ENCODE data around the gene TRAF6.
A peak's percentile ranks its signal among the peaks of the same experiment; 100 is the strongest.

TRAF6 gene

DNA sequence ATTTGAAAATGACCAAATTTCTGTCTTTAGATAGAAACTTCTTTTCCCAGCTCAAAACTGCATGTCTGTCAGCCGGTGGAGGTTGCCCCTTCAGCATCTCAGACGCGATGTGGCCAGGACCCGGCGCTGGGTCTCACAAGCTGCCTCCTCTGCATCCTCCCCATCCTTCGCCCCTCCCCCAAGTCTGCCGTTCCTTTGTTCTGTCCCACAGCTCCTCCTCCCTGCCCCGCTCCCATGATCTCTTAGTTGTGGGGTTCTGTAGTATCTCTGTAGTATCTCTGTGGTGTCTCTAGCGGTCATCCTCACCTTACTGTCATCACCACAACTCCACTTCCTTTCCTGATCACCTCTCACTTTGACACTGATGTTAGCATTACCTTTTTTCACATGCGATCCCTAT lies 49.9 kb downstream of the TRAF6 start:
- no peak for DNase-seq (ENCODE audit: low spot score)
- FAIRE-seq = no peak

GRCh38 chr11:36459046-36459445 lies 51.0 kb downstream of the TRAF6 start:
- DNase-seq (ENCODE audit: low spot score) (no peak), FAIRE-seq (no peak)

DNA sequence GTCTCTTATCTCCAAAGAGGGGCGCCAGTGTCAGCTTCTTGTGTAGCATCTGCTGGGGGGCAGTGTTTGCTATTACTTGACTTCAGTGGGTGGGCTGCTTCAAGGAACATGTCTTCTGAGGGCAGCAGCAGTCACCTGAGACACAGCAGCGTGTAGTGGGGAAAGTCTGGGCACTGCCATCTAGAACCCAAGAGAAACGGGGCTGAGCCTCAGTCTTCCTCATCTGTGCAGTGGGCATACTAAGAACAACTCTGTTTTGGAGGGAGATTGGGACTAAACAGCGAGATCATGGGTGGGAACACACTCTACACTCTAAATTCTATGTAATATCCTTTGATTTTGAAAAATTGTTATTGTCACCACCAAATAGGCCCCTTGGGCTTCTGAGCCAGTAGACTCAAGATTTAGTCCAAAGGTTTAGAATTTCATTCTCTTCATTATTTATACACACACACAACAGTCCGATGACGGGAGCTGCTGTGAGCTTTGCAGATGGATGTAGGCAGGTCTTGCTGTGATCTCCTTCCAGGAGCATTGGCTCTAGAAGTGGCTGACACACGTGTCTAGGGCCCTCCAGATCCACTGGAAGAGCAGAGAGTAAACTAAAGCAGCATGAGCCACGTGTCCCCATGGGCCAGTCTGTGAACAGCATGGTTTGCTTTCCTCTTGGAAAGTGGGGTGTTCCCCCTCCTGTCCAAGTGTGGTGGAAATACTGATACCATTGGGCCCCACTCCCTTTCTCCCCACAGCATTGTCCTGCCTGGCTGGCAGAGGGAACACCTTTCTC lies 51.8 kb downstream of the TRAF6 start:
- DNase-seq (ENCODE audit: low spot score) (no peak), FAIRE-seq (no peak)

- DNase-seq (ENCODE audit: low spot score) (no peak), FAIRE-seq (no peak)
Measured at GRCh38 chr11:36456156-36456555, 53.9 kb downstream of the TRAF6 start.

GRCh38 chr11:36455658-36456111 lies 54.4 kb downstream of the TRAF6 start:
- DNase-seq (ENCODE audit: low spot score) (peak; percentile 98), FAIRE-seq (peak; percentile 95)

DNA sequence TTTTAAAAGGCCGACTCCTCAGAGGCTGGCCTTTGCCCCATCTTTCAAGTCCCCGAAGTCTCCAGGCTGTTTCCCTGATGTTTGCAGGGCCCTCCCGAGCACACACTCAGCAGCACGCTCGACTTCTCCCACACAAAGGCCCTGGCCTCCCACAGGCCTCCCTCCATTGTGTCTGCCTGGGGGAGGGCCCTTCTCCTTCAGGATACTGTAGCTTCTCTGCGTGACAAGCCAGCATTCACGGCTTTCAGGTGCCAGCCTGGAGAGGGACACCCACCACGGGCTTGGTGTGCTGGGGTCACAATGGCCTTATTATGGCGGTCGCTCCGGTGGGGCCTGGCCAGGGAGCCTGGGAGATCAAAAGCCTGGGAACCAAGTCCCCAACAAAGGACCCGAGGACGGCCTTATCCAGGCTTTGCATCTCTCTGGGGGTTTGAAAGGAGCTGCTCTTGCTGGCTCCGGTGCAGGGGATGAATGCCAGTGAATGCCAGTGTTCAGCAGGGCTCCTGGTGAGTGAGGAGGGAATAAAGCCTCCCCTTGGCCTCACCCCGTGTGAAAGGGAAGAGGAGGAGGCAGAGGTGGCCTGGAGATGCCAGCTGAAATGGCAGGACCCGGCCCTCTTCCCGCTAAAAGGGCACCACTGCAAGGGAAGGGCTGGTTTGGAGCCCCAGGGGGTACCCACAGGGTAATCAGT lies 55.0 kb downstream of the TRAF6 start:
- DNase-seq (ENCODE audit: low spot score) = no peak
- no peak for FAIRE-seq

- DNase-seq (ENCODE audit: low spot score) (no peak), FAIRE-seq (no peak)
Measured at GRCh38 chr11:36454551-36454940, 55.5 kb downstream of the TRAF6 start.

DNA sequence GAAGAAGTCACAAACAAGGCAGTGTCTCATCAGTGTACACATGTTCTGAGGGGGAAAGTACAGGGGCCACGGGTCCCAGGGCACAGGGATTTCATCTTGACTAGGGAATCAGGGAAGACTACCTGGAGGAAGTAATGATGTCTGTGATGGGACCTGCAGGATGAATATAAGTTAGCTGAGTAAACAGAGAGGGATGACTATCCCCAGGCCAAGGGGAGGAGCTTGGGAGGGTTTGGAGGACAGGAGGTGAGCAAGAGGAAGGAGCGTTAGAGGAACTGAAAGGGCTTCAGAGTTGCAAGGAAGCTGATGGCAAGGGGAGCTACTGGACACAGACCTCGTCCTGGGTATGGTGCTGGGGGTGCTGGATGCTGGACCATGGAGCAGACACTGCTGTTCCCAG lies 56.4 kb downstream of the TRAF6 start:
- peak; percentile 41 for DNase-seq (ENCODE audit: low spot score)
- no peak for FAIRE-seq

DNA sequence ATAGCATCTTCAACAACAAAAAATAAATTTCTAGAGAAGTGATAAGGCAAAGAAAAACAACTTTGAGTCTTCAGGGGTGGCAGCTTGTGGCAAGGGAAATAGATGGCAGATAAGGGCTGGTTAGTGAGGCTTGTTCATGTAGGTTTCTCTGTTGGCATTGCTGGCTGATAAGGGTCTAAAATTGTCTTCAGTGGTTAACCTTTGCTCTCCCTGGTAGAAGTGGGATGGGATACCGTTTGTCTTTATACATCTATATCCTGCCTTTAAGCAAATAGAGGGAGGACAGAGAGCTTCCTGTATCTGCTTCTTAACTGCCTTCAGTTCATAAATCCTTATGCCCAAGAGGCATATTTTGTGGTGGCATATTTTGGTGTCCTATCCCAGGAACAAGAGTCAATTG lies 57.1 kb downstream of the TRAF6 start:
- peak; percentile 61 for DNase-seq (ENCODE audit: low spot score)
- peak; percentile 28 for FAIRE-seq

- FAIRE-seq (no peak), DNase-seq (ENCODE audit: low spot score) (peak; percentile 43)
Measured at GRCh38 chr11:36452236-36452940, 57.7 kb downstream of the TRAF6 start.

DNA sequence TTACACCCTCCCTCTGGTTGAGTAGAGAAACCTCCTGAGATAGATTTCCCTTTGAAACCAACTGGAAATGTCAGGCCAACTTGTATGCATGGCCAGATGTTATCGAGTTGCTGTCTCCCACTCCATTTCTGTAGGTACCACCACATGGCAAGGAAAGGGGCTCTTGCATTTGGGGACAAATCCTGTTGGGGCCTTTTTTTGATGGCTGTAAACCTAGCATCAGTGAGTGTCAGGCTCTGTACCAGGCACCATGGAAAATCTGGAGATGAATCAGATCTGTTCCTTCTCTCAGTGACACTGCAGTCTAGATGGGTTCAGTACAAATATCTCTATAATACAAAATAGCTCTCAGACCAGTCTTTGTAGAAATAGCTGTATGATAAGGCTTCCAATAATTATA lies 58.4 kb downstream of the TRAF6 start:
- FAIRE-seq (no peak), DNase-seq (ENCODE audit: low spot score) (no peak)

DNA sequence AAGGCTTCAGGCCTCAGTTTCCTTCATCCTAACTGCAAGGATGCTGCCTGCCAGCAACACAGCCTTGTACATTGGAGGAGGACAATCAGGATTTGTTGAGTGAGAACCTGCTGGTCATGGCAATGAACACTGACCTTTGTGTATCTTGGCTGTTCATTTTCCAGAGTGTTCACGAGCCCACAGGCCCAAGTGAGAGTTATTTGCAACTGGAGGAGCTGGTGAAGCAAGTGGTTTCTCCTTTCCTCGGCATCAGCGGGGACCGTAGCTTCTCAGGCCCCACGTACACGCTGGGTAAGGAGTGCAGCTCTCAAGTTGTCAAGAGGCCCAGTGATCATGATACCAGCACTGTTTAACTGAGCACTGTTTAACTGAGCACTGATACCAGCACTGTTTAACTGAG lies 59.0 kb downstream of the TRAF6 start:
- FAIRE-seq (no peak), DNase-seq (ENCODE audit: low spot score) (no peak)

DNA sequence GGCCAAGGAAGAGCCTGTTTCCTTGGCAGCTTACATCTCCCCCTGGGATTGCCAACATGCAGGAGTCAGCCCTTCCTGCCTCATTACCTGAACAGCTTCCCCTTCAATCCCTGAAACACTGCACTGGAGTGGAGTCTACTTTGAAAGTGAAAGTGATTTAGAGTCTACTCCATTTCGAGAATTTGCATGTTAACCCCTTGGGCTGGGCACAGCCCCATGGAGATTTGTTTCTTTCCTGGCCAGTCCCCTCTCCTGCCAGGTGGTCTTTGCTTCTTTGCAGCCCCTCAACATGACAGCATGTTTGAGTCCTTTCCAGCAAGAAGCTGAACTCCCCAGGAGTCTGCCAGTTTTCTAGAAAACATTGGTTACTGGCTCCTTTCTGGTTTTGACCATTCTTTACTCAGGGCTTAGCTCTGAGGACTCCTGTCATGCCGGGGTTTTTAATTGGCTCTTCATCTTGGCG lies 59.9 kb downstream of the TRAF6 start:
- no peak for FAIRE-seq

GRCh38 chr11:36449561-36450096 lies 60.4 kb downstream of the TRAF6 start:
- FAIRE-seq (no peak), DNase-seq (ENCODE audit: low spot score) (no peak)

More for the DNA sequence above, 59.9 kb downstream of the TRAF6 start:
- no peak for DNase-seq (ENCODE audit: low spot score)

DNA sequence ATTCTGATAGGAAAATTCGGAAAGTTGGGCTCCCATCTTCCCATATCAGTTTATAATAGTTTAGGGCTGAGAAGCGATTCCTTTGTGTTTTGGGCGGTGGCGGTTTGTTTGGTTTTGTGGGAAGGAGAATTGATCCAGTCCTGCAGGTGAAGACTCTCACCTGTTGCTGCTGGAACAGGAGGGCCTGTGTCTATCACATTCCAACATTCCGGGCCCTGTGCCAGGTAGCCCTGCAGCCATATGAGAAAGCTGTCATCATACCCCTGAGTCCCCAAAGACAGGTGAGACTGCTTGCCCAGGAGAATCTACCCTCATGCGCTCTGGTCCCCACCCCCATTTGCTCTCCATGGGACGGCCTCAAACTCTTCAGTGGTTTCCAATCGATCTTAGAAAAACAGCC lies 62.1 kb downstream of the TRAF6 start:
- no peak for DNase-seq (ENCODE audit: low spot score)
- no peak for FAIRE-seq

DNA sequence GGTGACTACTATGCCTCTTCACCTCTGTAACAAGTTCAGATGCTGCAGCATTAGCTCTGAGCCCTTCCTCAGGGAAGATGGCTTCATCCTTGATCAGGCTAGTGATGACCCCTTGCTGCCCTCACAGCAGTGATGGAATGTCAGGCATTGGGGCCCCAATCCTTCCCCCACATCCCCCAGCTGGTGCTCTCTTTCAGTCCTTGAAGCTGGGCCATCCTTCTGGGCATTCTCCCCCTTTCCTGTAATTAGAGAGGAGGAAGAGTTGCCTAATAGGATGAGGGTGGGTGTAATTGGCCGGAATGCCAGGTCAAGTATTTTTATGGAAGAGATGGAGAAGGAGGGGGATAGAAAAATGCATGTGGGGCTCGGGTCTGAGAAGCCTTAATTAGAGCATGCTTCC lies 62.6 kb downstream of the TRAF6 start:
- no peak for DNase-seq (ENCODE audit: low spot score)
- FAIRE-seq = no peak

DNA sequence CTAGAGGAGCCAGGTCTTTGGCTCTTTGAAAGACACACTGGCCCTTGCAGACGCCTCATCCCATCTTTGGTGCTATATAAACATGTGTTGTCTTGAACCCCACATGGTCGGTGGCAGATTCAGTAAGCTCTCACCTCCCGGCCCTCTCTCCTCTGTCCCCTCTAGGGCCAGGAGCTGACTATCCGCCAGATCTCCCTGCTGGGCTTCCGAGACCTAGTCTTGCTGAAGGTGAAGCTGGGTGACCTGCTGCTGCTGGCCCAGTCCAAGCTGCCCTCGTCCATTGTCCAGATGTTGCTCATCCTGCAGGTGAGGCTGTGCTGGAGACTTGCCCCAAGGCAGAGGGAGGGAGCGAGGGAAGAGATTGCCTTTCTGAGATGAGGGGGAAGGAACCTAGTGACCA lies 63.9 kb downstream of the TRAF6 start:
- DNase-seq (ENCODE audit: low spot score) (no peak), FAIRE-seq (no peak)

DNA sequence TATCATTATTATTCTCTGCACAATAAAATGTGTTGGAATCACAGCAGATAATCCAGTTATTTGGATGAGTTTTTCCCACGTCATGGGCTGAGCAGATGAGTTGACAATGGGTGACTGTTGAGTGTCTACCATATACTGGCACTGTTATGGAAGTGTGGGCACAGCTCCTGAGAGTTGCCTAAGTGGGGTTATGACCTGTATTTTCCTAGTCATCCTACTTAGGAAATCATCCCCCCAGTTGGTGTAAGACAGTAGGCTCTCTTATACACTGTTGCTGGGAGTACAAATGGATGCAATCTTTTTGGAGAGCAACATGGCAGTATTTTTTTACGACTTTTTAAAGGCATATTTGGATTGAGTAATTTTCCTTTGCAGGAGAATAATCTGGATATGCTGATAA lies 66.4 kb downstream of the TRAF6 start:
- DNase-seq (ENCODE audit: low spot score) (no peak), FAIRE-seq (no peak)

DNA sequence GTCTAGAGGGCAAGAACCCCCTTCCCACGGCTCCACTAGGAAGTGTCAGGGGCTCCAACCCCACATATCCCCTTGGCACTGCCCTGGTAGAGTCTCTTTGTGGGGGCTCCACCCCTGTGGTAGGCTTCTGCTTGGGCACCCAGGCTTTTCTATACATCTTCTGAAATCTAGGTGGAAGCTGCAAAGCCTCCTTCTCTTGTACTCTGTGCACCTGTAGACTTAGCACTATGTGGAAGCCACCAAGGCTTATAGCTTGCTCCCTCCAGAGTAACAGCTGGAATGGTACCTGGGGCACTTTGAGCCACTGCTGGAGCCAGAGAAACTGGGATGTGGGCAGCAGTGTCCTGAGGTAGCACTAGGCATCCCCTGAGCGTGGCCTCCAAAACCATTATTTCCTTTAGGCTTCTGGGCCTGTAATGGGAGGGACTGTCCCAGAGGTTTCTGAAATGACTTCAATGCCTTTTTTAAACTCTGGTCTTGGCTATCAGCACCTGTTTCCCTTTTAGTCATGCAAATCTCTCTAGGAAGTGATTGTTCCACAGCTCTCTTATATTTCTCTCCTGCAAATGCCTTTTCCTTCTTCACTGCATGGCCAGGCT lies 68.4 kb downstream of the TRAF6 start:
- FAIRE-seq = no peak
- DNase-seq (ENCODE audit: low spot score) = no peak

GRCh38 chr11:36438126-36438525 lies 71.9 kb downstream of the TRAF6 start:
- no peak for DNase-seq (ENCODE audit: low spot score)
- no peak for FAIRE-seq

DNA sequence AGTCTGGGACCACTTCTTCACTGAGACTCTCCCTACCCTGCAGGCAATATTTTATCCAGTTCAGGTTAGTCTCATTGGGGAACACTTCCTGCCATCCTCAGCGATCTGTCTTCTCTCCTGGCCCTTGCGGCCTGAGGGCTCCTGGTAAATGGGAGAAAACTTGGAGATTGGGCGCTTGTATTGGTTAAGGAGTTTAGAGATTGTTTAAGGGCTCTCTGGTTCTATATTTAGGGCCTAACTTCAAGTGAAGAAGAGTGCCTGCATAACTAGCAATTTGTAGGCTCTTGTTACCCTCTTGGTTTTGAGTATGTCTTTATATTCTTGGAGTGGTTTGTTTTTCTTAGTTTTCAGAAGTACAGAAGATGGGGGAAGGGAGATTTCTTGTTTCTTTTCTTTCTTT lies 72.7 kb downstream of the TRAF6 start:
- DNase-seq (ENCODE audit: low spot score) = no peak
- no peak for FAIRE-seq

All from RCC 7860 (cell line).